GM10266 (cell line): ENCODE measurements around the gene MOB2.

ENCODE experiments used
- DNase-seq: peaks from one replicate; pipeline ENCODE4 v3.0.0; 2012; ENCODE audit errors: extremely low spot score
- TF ChIP-seq, protein P1 (sequence below): IDR thresholded peaks from 2 replicates; pipeline ENCODE4 v1.5.1; 2012; ENCODE audit warnings: mild to moderate bottlenecking, low read depth; ENCODE audit not compliant: control insufficient read depth, insufficient read depth; ENCODE audit errors: missing control alignments

The MOB2 gene

DNA sequence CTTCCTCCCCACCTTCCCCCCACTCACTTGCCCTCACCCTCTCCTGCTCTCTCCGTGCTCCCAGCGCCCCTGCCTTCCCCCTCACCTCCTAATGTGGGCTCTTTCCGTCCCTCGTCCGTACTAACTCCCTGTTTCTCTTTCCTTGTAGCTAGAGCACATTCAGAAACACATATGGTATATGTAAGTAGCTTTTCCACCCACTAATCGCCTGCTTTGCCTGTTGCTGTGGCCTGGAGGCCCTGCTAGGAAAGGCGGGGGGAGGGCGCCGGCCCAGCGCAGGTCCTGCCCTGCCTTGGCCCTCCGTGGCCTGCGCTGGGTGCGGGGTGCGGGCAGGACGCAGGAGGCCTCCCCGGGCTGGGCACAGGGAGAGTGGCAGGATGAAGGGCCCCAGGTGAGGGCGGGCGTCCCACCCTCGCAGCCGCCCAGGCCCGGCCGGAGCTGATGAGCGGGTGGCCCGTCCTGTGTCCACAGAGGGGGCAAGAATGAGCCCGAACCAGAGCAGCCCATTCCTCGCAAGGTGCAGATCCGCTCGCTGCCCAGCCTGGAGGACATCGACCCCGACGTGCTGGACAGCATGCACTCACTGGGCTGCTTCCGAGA is 41.7 kb downstream of the MOB2 start:
- TF ChIP-seq, protein P1, sequence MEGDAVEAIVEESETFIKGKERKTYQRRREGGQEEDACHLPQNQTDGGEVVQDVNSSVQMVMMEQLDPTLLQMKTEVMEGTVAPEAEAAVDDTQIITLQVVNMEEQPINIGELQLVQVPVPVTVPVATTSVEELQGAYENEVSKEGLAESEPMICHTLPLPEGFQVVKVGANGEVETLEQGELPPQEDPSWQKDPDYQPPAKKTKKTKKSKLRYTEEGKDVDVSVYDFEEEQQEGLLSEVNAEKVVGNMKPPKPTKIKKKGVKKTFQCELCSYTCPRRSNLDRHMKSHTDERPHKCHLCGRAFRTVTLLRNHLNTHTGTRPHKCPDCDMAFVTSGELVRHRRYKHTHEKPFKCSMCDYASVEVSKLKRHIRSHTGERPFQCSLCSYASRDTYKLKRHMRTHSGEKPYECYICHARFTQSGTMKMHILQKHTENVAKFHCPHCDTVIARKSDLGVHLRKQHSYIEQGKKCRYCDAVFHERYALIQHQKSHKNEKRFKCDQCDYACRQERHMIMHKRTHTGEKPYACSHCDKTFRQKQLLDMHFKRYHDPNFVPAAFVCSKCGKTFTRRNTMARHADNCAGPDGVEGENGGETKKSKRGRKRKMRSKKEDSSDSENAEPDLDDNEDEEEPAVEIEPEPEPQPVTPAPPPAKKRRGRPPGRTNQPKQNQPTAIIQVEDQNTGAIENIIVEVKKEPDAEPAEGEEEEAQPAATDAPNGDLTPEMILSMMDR, result no peak

DNA sequence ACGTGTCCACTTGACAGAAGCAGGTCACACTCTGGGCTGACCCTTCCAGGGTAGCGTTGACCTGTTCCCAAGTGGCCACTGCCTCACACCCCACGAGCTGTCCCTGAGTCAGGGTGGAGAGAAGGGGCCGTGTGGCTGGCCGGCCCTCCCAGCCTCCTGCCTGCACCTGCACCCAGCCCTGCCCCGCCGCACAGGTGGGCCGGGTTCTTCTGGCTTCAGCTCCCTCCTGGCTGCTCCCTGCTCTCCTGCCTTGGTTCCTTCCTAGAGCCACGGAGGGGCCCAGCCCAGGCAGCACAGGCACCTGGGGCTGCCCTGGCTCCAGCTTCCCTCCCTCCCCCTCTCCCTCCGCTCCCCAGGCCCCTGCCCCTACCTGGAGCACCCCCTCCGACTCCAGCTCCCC is 42.3 kb downstream of the MOB2 start:
- no peak for DNase-seq
- TF ChIP-seq, protein P1, result no peak

More for the DNA sequence above, 41.7 kb downstream of the MOB2 start:
- DNase-seq, result peak; percentile 53

DNA sequence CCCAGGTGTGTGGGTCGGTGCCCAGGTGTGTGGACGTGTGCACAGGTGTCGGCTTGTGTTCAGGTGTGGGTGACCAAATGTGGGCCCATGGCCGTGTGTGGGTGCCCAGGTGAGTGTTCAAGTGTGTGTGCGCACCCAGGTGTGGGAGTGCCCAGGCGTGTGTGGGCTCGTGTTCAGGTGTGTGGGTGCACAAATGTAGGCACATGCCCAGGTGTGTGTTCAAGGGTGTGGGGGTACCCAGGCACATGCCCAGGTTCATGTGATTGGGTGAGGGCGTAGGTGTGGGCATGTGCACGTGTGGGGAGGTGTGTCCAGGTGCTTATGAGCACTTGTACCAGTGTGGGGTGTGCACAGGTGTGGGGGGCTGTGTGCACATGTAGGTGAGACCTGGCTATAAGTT is 42.8 kb downstream of the MOB2 start:
- TF ChIP-seq, protein P1, result no peak
- DNase-seq, result peak; percentile 49

- DNase-seq, result peak; percentile 47
- TF ChIP-seq, protein P1, result no peak
Measured at GRCh38 chr11:1442807-1443366, 43.7 kb downstream of the MOB2 start.

DNA sequence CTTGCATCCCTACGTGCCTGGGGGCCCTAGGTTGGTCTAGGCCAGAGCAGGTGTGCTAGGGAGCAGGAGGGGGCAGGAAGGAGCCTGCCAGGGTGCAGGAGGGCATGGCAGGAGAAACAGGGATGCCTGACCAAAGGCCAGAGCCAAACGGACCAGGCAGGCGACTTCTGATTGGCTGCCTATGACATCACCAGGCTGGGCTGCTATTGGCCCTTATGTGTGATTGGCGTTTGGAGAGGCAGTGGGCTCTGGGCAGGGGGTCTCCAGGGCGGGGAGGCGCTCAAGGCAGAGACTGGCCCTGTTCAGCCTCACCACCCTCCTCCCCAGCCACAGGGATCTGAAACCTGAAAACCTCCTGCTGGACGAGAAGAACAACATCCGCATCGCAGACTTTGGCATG is 44.4 kb downstream of the MOB2 start:
- peak; percentile 46 for DNase-seq
- TF ChIP-seq, protein P1, result no peak

DNA sequence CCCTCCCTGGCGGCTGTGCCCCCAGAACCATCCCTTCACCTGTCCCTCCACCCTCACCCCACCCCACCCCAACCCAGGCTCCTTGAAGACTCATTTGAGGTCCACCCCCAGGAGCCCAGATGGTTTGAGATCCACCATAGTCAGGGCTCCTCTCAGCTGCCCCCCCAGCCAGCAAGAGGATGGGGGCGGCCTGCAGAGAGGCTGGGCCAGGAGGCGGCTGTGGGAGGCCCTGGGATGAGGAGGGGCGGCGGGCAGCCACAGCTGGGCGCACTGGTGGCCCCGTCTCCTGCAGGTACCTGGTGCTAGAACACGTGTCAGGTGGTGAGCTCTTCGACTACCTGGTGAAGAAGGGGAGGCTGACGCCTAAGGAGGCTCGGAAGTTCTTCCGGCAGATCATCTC is 46.1 kb downstream of the MOB2 start:
- TF ChIP-seq, protein P1, result no peak
- DNase-seq, result no peak

DNA sequence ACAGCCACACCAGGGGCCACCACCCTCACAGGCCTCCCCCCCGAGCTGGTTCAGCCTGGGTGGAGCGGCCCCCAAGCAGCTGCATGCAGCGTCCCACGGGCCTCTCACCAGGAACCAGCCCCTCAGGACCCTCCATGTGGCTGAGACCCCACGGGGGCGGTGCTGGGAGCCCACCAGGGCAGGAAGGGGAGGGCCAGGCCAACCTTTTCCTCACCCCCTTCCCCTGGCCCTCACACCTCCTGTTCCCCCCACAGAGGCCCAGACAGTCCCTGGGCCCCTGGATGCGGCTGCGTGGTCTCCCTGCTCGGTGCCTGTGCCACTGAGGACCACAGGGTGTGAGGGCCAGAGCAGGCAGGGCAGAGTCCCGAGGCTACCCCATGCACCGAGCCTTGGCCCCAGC is 46.5 kb downstream of the MOB2 start:
- TF ChIP-seq, protein P1, result no peak
- no peak for DNase-seq
